Activated effector memory CD4-positive, alpha-beta T cell treated with anti-CD3 and anti-CD28 coated beads, Interleukin-2, amount 50 U/mL, for 16 hours (primary cell): Measurements from ENCODE around the gene MSANTD1.
A peak's percentile ranks its signal among the peaks of the same experiment; 100 is the strongest.

Experiments used
- DNase-seq: peaks from one replicate; pipeline ENCODE4 v3.0.0-alpha.2; 2020

The MSANTD1 gene

GRCh38 chr4:3291969-3292570 lies 43.1 kb downstream of the MSANTD1 start:
- DNase-seq, result peak; percentile 76

- DNase-seq, result peak; percentile 95
Observed at GRCh38 chr4:3292571-3293400, 43.8 kb downstream of the MSANTD1 start, which contains the start of gene RGS12. Gene RGS12, plus strand, starts transcription at chr4:3293021. Its CDS starts 23,150 bp downstream, at chr4:3316171.

GRCh38 chr4:3293401-3294391 lies 44.7 kb downstream of the MSANTD1 start:
- peak; percentile 61 for DNase-seq

- peak; percentile 61 for DNase-seq
Observed at GRCh38 chr4:3294401-3295241, 45.7 kb downstream of the MSANTD1 start.

- DNase-seq, result peak; percentile 57
Observed at GRCh38 chr4:3295837-3296624, 47.1 kb downstream of the MSANTD1 start.

- DNase-seq, result peak; percentile 39
Observed at GRCh38 chr4:3296651-3297050, 47.7 kb downstream of the MSANTD1 start.

- DNase-seq, result peak; percentile 42
Observed at GRCh38 chr4:3297066-3297859, 48.3 kb downstream of the MSANTD1 start.

GRCh38 chr4:3299122-3299975 lies 50.4 kb downstream of the MSANTD1 start:
- peak; percentile 30 for DNase-seq

GRCh38 chr4:3299976-3300671 lies 51.2 kb downstream of the MSANTD1 start:
- DNase-seq, result peak; percentile 48

- peak; percentile 45 for DNase-seq
Observed at GRCh38 chr4:3300882-3301281, 51.9 kb downstream of the MSANTD1 start.

- DNase-seq, result peak; percentile 61
Observed at GRCh38 chr4:3301450-3302172, 52.7 kb downstream of the MSANTD1 start.

GRCh38 chr4:3302173-3302785 lies 53.3 kb downstream of the MSANTD1 start:
- peak; percentile 88 for DNase-seq

GRCh38 chr4:3302786-3303564 lies 54.0 kb downstream of the MSANTD1 start:
- DNase-seq, result peak; percentile 68

GRCh38 chr4:3303565-3303824 lies 54.5 kb downstream of the MSANTD1 start:
- peak; percentile 59 for DNase-seq

- peak; percentile 38 for DNase-seq
Observed at GRCh38 chr4:3303923-3304710, 55.2 kb downstream of the MSANTD1 start.
